ENCODE results near the gene NCCRP1. TPM values are rescaled to one million over a fixed set of nuclear protein-coding genes. Genes with fewer than 3 reads are reported as not detected.

Gene NCCRP1
- polyA plus RNA-seq, 1 donor from 2014 or later, result not detected

GRCh38 chr19:39206122-39206521, 9.4 kb downstream of the NCCRP1 start (continued):
- TF ChIP-seq CTCF (IDR thresholded peaks at IDR 0.05; ENCODE audit: poor library complexity, severe bottlenecking), result no peak

GRCh38 chr19:39207293-39207836, 10.6 kb downstream of the NCCRP1 start:
- H3K9me3 ChIP-seq (ENCODE audit: low read length), result no peaks in the 10 kb centered on the region
- TF ChIP-seq CTCF (IDR thresholded peaks at IDR 0.05; ENCODE audit: poor library complexity, severe bottlenecking) (no peak), TAF1 (IDR thresholded peaks at IDR 0.05; ENCODE audit: low read depth) (no peak), EZH2 (IDR thresholded peaks at IDR 0.05; ENCODE audit: borderline replicate concordance, insufficient read depth, low read length, poor library complexity, severe bottlenecking) (no peak), SMC3 (conservative IDR thresholded peaks at IDR 0.05; ENCODE audit: poor library complexity) (no peak), REST (IDR thresholded peaks at IDR 0.05; ENCODE audit: borderline replicate concordance) (no peak), MXI1 (conservative IDR thresholded peaks at IDR 0.05; ENCODE audit: poor library complexity, severe bottlenecking) (no peak), RAD21 (conservative IDR thresholded peaks at IDR 0.05) (no peak), POLR2AphosphoS5 (IDR thresholded peaks at IDR 0.05) (no peak), EP300 (conservative IDR thresholded peaks at IDR 0.05; ENCODE audit: poor library complexity, severe bottlenecking) (no peak)
- no peaks in the 10 kb centered on the region for H3K79me2 ChIP-seq (replicated peaks; ENCODE audit: insufficient read depth, low read length)
- H3K4me3 ChIP-seq (ENCODE audit: low read length), result no peak overlapping the region
- H3K27ac ChIP-seq (ENCODE audit: low read length), result no peak overlapping the region
- no peaks in the 10 kb centered on the region for H3K36me3 ChIP-seq (ENCODE audit: insufficient read depth, low read length)
- H3K27me3 ChIP-seq (ENCODE audit: insufficient read depth, low read depth, low read length), result peaks cover 17% of the 10 kb centered on the region
- H3K9me2 ChIP-seq (ENCODE audit: insufficient read depth, low read length), result no peaks in the 10 kb centered on the region
- no peak overlapping the region for H3K9ac ChIP-seq (ENCODE audit: low read length)
- H3F3A ChIP-seq (ENCODE audit: insufficient read depth, low read length, poor library complexity, severe bottlenecking), result no peaks in the 10 kb centered on the region
- no peaks in the 10 kb centered on the region for H4K20me1 ChIP-seq (ENCODE audit: insufficient read depth)
- no peak overlapping the region for H2AFZ ChIP-seq (ENCODE audit: low read depth, low read length)
- no peak overlapping the region for H3K4me2 ChIP-seq (ENCODE audit: low read length)
